GM12878 (cell line): ENCODE measurements around the gene MED13L. TPM values are rescaled to one million over a fixed set of nuclear protein-coding genes. Genes with fewer than 3 reads are reported as not detected.

Experiments
- ATAC-seq: fragments of 200-7000 bp; cut with Tn5 transposase; 3 replicates; pipeline ENCODE4 v1.9.1; 2020; ENCODE audit warnings: mild to moderate bottlenecking, moderate library complexity
- BruUV-seq: library from RNA; stranded (reverse); fragments of 400-500 nt; replicated peaks from 2 replicates; lab custom pipeline; 2021; lab: Mats Ljungman, UMichigan
- CTCF ChIA-PET: fragments of 300-600 bp; sonication (Branson Sonifier 250); formaldehyde crosslinking; extraction: SDS; loops from one replicate; lab custom pipeline; 2021; ENCODE audit warnings: inconsistent platforms; lab: Yijun Ruan, JAX
- POLR2A ChIA-PET: fragments of 350-600 bp; formaldehyde crosslinking; extraction: SDS; loops from one replicate; lab custom pipeline; 2021; ENCODE audit warnings: inconsistent platforms; lab: Charles Lee
- RAD21 ChIA-PET: fragments of 300-600 bp; sonication (Branson Sonifier 250); formaldehyde crosslinking; loops from one replicate; lab custom pipeline; 2023; ENCODE audit warnings: antibody characterized with exemption; ENCODE audit not compliant: unreplicated experiment; lab: Charles Lee
- SMC1A ChIA-PET: fragments of 300-600 bp; sonication (Branson Sonifier 250); formaldehyde crosslinking; loops from one replicate; lab custom pipeline; 2023; ENCODE audit not compliant: unreplicated experiment, uncharacterized antibody; lab: Charles Lee
- DNase-seq: peaks from one replicate; pipeline ENCODE4 v3.0.0-alpha.2; 2011; ENCODE audit warnings: low read depth, low spot score
- FAIRE-seq: peaks from 3 replicates; lab custom pipeline; 2011; peaks lifted over from hg19 to GRCh38; lab: Jason Lieb, UNC
- H2AFZ ChIP-seq: 2 replicates; pipeline ENCODE4 v1.6.0; 2011; ENCODE audit warnings: low read depth, low read length, control low read depth; ENCODE audit not compliant: control insufficient read depth
- H3K27ac ChIP-seq: 2 replicates; pipeline ENCODE4 v1.5.1; 2011; ENCODE audit warnings: control low read depth; ENCODE audit not compliant: control insufficient read depth, insufficient read depth
- H3K27me3 ChIP-seq, 2 experiments: replicated peaks in 1 of 2; 2 replicates each; pipeline versions ENCODE4 v1.6.0 to v1.6.1; 2011; ENCODE audit warnings: low read length in 1 of 2; ENCODE audit not compliant: control insufficient read depth in 2 of 2, insufficient read depth in 2 of 2
- H3K36me3 ChIP-seq, 2 experiments: 2 replicates each; pipeline ENCODE4 v1.5.1; 2011; ENCODE audit warnings: low read length in 1 of 2; ENCODE audit not compliant: control insufficient read depth in 2 of 2, insufficient read depth in 2 of 2
- H3K4me1 ChIP-seq: 2 replicates; pipeline ENCODE4 v1.6.1; 2011; ENCODE audit warnings: mild to moderate bottlenecking, low read length, moderate library complexity, mixed read lengths; ENCODE audit not compliant: control insufficient read depth, insufficient read depth
- H3K4me2 ChIP-seq: 2 replicates; pipeline ENCODE4 v1.6.0; 2011; ENCODE audit warnings: control low read depth; ENCODE audit not compliant: control insufficient read depth, insufficient read depth
- H3K4me3 ChIP-seq: fragments of 200-600 bp; sonication (generic); 2 replicates; pipeline ENCODE4 v1.5.1; 2016
- H3K79me2 ChIP-seq: 2 replicates; pipeline ENCODE4 v1.6.0; 2011; ENCODE audit warnings: low read length; ENCODE audit not compliant: control insufficient read depth, insufficient read depth
- H3K9ac ChIP-seq: 2 replicates; pipeline ENCODE4 v1.8.0; 2011; ENCODE audit warnings: low read length, control low read depth, mixed read lengths; ENCODE audit not compliant: control insufficient read depth, insufficient read depth
- H3K9me3 ChIP-seq: replicated peaks from 3 replicates; pipeline ENCODE4 v1.5.1; 2011; ENCODE audit warnings: mild to moderate bottlenecking, low read length; ENCODE audit not compliant: control insufficient read depth, insufficient read depth
- H4K20me1 ChIP-seq: 2 replicates; pipeline ENCODE4 v1.6.0; 2011; ENCODE audit not compliant: control insufficient read depth, insufficient read depth
- CREB1 ChIP-seq: IDR thresholded peaks from 2 replicates; pipeline ENCODE4 v1.6.1; 2012; ENCODE audit warnings: low read depth, mild to moderate bottlenecking, inconsistent platforms
- FOS ChIP-seq: IDR thresholded peaks from 3 replicates; pipeline ENCODE4 v1.6.1; 2011; ENCODE audit warnings: borderline replicate concordance; ENCODE audit not compliant: insufficient read length; ENCODE audit errors: extremely low read depth
- NBN ChIP-seq: fragments of 450-650 bp; IDR thresholded peaks from 2 replicates; pipeline ENCODE4 v1.6.1; 2016
- RUNX3 ChIP-seq: IDR thresholded peaks from 2 replicates; pipeline ENCODE4 v1.6.1; 2012; ENCODE audit warnings: low read length, inconsistent platforms
- WGBS: methylation state at CpG from one replicate; pipeline ENCODE4 v1.1.6; 2016; ENCODE audit warnings: low lambda C conversion rate; ENCODE audit not compliant: insufficient replicate concordance, insufficient coverage; ENCODE audit errors: missing lambda C conversion rate; 5-methylcytosine and 5-hydroxymethylcytosine counted together
- in situ Hi-C: fragments of 300-500 bp; cut with MboI; formaldehyde crosslinking; loops from 9 replicates; pipeline ENCODE4 v1.14.3; 2018; ENCODE audit warnings: mixed read lengths
- intact Hi-C: fragments of 100-400 bp; cut with micrococcal nuclease; formaldehyde crosslinking; loops from one replicate; pipeline ENCODE4 v1.14.2; 2022; ENCODE audit not compliant: unreplicated experiment
- polyA plus RNA-seq, 11 experiments: library from polyadenylated mRNA; depleted of rRNA in 4 of 11; unstranded in 6 of 11; stranded (reverse) in 5 of 11; fragments of >200 nt; fragmentation: Nextera tagmentation in 4 of 11; fragmentation: Illumina TruSeq in 1 of 11; extraction: Ambion mirVana in 4 of 11; extraction: Trizol in 1 of 11; gene quantifications; 1 replicate in 1 of 11; 2 replicates in 10 of 11; pipeline versions ENCODE4 v1.2.1 to v1.2.3, GENCODE V29; 2011 to 2016; ENCODE audit warnings: inconsistent platforms in 2 of 11, missing spikeins in 2 of 11, low read depth in 1 of 11
- total RNA-seq, 4 experiments: library from RNA; depleted of rRNA in 3 of 4; stranded (reverse); fragments of >200 nt in 3 of 4; fragmentation: Illumina TruSeq in 1 of 4; extraction: Trizol in 1 of 4; gene quantifications; 2 replicates each; pipeline versions ENCODE4 v1.2.1 to v1.2.3, GENCODE V29; 2013 to 2021
- TF ChIP-seq, protein P1 (sequence below): fragments of 450-650 bp; IDR thresholded peaks from 2 replicates; pipeline ENCODE4 v1.6.1; 2016; ENCODE audit warnings: mild to moderate bottlenecking, moderate library complexity, borderline replicate concordance

MED13L gene
- total and polyA plus RNA-seq, 10 of the 15 experiments (the other 5 are each of a cell fraction or from before 2014, with no cell fraction given): 3.7 to 30.1 (median 9.1) TPM

GRCh38 chr12:116099652-116100432 lies 177.7 kb downstream of the MED13L start:
- ChIA-PET POLR2A (no interaction called here), CTCF (no interaction called here), SMC1A (no interaction called here), RAD21 (no interaction called here)
- no peak for TF ChIP-seq NBN
- no peak for TF ChIP-seq FOS
- 0 out of 2 replicates have a peak, but pooled peaks have one; percentile 26 for TF ChIP-seq CREB1
- TF ChIP-seq, protein P1, sequence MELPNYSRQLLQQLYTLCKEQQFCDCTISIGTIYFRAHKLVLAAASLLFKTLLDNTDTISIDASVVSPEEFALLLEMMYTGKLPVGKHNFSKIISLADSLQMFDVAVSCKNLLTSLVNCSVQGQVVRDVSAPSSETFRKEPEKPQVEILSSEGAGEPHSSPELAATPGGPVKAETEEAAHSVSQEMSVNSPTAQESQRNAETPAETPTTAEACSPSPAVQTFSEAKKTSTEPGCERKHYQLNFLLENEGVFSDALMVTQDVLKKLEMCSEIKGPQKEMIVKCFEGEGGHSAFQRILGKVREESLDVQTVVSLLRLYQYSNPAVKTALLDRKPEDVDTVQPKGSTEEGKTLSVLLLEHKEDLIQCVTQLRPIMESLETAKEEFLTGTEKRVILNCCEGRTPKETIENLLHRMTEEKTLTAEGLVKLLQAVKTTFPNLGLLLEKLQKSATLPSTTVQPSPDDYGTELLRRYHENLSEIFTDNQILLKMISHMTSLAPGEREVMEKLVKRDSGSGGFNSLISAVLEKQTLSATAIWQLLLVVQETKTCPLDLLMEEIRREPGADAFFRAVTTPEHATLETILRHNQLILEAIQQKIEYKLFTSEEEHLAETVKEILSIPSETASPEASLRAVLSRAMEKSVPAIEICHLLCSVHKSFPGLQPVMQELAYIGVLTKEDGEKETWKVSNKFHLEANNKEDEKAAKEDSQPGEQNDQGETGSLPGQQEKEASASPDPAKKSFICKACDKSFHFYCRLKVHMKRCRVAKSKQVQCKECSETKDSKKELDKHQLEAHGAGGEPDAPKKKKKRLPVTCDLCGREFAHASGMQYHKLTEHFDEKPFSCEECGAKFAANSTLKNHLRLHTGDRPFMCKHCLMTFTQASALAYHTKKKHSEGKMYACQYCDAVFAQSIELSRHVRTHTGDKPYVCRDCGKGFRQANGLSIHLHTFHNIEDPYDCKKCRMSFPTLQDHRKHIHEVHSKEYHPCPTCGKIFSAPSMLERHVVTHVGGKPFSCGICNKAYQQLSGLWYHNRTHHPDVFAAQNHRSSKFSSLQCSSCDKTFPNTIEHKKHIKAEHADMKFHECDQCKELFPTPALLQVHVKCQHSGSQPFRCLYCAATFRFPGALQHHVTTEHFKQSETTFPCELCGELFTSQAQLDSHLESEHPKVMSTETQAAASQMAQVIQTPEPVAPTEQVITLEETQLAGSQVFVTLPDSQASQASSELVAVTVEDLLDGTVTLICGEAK: no peak
- no peak for TF ChIP-seq RUNX3
- in situ Hi-C loops (no loop called here), intact Hi-C loops (no loop called here)
- 44% methylated on average over 6 of the region's 6 CpGs for WGBS
- Histone ChIP-seq H3K27me3 (no peaks in the 10 kb centered on the region), H2AFZ (no peak overlapping the region), H3K9me3 (no peaks in the 10 kb centered on the region), H3K4me3 (no peak overlapping the region), H4K20me1 (no peaks in the 10 kb centered on the region), H3K27ac (no peak overlapping the region), H3K79me2 (no peaks in the 10 kb centered on the region), H3K36me3 (no peaks in the 10 kb centered on the region), H3K4me2 (no peak overlapping the region), H3K4me1 (peaks cover 4% of the 10 kb centered on the region; the same call in 1 of the 2 replicates), H3K9ac (no peak overlapping the region)
- FAIRE-seq: no peak
- no TSS peak for BruUV-seq
- no peak for DNase-seq
- no peak for ATAC-seq
